Esophagus squamous epithelium (tissue), 4 donors: ENCODE measurements around the gene PPEF2.

Source experiments
- POLR2A ChIP-seq, 4 donors: fragments of 450-650 bp; IDR thresholded peaks; one replicate each; pipeline ENCODE4 v1.6.1; 2017; ENCODE audit warnings: antibody characterized with exemption in 4 of 4, mild to moderate bottlenecking in 4 of 4, moderate library complexity in 3 of 4
- TF ChIP-seq, protein P1 (sequence below), 6 experiments: fragments of 450-650 bp in 4 of 6; fragments of 200-600 bp in 2 of 6; sonication (generic) in 2 of 6; IDR thresholded peaks; one replicate each; pipeline ENCODE4 v1.5.1; 2016 to 2019; ENCODE audit warnings: antibody characterized with exemption in 6 of 6, mild to moderate bottlenecking in 4 of 6, moderate library complexity in 4 of 6

DNA sequence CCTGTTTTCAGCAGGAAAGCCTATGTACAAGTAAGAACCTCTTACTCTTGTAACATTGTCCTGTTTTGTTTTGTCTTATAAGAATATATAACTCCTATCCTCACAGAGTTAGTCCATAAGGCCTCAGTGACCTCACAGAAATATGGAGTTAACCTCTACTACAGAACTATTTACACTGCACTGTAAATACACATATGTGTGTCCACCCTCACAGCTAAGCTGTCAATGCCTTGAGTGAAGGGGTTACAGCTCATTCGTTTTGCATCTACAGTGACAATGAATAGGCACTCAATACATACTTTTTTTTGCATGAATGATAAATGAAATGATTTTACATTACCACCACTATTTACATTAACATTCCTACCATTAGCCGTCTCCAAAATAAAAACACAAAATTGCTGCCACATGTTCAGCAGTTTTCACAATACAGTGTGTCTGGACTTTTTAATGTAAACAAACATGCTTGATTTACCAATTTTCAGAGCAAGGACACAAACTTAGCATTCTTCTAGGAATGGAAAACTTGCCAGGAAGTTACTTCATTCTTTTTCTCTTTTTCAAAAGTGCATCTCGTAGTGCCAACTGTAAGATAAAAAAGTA is 48.1 kb upstream of the PPEF2 start:
- TF ChIP-seq, protein P1, sequence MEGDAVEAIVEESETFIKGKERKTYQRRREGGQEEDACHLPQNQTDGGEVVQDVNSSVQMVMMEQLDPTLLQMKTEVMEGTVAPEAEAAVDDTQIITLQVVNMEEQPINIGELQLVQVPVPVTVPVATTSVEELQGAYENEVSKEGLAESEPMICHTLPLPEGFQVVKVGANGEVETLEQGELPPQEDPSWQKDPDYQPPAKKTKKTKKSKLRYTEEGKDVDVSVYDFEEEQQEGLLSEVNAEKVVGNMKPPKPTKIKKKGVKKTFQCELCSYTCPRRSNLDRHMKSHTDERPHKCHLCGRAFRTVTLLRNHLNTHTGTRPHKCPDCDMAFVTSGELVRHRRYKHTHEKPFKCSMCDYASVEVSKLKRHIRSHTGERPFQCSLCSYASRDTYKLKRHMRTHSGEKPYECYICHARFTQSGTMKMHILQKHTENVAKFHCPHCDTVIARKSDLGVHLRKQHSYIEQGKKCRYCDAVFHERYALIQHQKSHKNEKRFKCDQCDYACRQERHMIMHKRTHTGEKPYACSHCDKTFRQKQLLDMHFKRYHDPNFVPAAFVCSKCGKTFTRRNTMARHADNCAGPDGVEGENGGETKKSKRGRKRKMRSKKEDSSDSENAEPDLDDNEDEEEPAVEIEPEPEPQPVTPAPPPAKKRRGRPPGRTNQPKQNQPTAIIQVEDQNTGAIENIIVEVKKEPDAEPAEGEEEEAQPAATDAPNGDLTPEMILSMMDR (IDR thresholded peaks at IDR 0.05) = no peak
- TF ChIP-seq POLR2A (IDR thresholded peaks at IDR 0.05) = no peak
